NCI-H2029 treated with DMSO at 0.1 percent for 48 hours (cell line): ENCODE data around the gene ALDH1A1.

Experiments
- DNase-seq: peaks from one replicate; lab custom pipeline; 2025; lab: John Stamatoyannopoulos, UW

ALDH1A1 gene

DNA sequence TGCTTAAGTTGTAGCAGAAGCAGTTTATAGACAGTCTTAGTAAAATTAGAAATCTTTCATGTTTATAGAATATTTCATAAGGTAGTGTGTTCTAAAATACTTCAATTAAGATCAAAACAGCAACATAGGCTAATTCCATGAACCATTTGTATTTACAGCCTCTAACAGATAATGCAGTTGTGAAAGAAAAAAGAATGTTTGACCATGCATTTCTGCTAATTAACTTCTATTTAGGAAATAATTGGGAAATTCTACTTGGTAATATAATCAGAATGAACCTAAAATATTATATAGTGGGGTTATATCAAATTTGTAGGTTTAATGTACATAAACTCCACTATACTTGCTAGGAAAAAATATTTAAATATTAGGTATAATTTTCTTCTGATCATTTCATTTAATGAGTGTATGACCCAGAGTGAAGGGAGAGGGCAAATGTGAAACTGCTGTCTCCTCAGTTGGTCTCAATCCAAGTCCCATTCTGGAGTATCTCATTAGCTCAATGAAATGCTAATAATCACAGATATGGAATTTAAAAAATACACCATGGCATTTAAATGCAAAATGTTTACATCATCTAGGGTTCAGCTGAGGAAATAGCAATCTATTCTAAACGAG lies 34.9 kb downstream of the ALDH1A1 start:
- no peak for DNase-seq

DNA sequence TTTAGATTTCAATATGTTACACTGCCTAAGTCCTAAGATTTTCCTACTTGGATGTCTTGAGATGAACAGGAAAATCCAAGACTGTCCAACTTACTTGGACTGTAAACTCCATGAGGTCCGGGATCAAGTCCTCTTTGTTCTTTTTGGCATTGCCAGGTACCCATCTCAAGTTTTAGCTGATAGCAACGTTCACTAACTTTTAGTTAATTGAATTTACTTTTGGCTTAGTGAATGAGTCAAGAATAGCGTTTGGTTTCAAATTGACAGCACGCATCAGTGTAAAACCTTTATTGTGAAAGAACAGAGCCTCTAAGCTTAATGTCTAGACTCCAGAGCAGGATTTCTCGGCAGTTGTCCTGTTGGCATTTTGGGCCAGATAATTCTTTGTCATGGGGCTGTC lies 37.2 kb downstream of the ALDH1A1 start:
- DNase-seq, result no peak

DNA sequence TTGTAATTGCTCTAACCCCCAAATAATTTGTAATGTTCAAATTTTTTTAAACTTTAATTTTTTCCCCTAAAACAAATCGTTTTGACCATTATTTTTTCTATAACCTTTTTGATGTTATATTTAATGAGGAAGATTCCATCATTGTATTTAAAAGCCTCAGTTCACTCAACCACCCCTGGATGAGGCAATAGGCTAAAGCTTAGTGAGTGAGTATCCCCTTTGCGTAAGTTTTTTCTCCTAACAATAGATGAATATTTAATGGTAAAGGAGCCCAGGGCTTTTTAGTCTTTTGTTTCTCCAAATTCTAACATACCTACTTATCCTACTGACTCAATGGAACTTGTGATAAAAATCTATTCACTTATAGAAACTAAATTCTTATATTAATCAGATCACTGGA lies 38.1 kb downstream of the ALDH1A1 start:
- DNase-seq, result no peak

DNA sequence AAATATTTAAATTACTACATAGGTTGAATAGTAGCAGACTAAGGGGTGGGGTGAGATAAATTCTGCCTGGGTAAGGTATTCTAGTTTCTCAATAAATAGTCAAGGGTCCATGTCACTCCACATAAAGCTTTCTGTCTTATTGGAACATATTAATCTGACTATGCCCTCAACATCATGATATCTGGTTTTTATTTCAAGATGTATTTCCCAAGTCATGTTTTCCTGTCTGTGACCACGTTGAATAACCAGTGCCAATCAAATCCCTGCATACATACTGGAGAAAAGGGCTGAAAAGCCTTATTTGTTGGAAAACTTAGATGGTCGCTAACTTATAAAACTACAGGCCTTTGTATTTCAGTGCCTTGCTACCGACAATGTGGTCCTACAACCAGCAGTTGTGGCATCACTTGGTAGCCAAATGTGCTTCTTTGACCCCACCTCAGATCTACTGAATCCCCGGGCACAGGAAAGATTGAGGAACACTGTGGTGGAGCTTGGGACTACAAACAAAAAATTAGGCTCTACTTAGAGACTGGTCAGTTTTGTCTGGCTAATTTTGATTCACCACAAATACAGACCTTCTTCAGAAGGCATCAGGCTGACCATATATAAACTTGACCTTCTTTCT lies 39.4 kb downstream of the ALDH1A1 start:
- no peak for DNase-seq

DNA sequence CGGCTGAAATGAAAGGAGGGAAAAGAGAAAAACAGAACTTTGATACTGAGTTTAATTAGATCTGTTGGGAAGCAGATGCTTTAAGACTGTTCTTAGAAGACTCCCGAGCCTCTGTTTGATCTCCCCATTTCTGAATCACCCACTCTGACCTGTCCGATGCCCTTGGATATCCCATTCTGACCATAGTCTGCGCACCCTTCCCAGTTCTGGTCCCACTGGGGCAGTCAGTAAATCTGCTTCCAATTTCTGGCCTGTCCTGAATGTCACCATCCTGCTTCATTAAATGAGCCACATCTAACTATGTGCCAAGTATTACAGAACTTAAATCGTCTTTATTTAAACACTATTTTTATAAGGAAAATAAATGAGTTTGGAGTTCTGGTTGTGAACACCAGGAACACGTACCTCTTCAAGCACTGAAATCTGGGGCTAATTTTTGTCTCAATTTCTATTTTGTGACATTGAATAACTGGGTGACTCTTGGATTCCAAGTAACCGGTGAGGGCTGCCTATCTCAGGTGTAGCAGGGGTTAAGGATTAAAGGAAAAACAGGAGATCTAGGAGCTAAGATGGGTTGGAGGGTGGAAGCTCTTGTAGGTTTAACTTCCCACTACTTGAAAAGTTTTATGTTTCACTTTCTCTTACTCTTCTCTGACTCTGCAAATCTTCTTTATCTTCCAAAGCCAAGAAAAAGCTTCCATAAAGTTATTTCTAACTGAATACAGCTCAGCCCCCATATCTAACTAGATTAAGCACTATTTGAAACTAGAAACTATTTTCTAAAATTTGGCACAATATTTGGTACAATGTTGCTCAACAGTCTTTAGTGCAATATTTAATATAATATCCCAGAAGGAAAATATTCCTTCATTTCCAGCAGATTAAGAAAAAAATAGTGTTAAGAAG lies 40.1 kb downstream of the ALDH1A1 start:
- no peak for DNase-seq

DNA sequence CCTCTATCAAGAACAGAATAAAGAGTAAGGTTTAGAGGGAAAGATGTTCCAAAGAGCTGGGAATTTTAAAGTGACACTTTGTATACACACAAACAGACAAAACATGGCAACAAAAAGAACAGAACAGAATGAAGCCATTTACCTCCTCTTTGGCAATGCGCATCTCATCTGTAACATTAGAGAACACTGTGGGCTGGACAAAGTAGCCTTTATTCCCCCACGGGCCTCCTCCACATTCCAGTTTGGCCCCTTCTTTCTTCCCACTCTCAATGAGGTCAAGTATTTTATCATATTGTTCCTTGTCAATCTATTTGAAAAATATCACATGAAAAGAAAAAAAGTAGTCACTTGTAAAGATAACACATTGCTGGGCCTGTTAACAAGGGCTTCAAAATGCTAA lies 41.0 kb downstream of the ALDH1A1 start:
- DNase-seq, result no peak

DNA sequence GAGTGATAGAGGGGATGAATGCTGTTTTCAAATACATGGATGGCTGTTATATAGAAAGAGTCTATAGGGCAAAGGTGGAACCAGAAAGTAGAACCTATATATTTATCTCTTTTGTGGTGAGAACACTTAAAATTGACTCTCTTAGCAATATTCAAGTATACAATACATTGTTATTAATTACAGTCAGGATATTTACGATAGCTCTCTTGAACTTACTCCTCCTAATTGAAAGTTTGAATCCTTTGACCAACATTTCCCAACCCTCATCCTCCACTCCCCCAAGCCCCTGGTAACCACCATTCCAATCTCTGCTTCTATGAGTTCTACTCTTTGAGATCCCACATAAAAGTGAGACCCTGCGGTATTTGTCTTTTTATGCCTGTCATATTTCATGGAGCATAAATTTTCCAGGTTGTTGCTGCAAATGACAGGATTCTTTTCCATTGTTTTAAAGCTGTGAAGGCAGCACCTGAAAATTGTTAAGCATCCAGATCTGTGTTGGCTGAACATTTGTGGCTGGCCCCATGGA lies 41.5 kb downstream of the ALDH1A1 start:
- DNase-seq, result no peak

DNA sequence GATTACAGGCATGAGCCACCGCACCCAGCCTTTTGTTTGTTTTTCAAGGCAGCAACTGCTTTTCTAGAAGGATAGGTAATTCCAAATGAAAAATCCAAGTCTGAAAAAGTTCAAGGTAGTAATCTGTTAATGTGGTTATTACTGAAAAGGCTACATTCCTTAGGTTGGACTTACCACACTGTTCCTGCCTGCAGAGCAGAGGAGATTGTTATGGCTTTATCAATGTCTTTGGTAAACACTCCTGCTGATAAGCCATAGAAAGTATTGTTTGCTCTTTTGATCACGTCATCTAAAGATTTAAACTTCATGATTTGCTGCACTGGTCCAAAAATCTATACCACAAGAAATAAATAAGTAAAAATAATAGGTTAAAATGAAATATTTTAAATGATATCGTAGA lies 43.4 kb downstream of the ALDH1A1 start:
- DNase-seq, result no peak

DNA sequence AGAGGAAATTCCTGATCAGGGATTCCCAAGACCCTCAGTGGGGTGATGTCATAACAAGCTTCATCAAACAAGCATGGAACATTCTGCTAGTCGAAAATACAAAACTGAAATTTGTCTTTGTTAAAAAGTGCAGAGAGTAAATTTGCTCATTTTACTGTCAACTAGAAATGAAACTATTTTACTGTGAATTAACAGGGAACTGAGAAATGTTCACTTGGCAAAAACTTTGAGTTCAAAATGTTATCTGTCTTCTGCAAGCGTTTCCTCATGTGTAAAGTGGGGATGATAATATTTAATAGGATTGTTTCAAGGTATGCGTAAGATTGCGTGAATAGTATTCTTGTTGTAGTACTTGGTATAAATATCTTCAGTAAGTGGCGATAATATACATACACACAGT lies 45.4 kb downstream of the ALDH1A1 start:
- DNase-seq, result no peak

DNA sequence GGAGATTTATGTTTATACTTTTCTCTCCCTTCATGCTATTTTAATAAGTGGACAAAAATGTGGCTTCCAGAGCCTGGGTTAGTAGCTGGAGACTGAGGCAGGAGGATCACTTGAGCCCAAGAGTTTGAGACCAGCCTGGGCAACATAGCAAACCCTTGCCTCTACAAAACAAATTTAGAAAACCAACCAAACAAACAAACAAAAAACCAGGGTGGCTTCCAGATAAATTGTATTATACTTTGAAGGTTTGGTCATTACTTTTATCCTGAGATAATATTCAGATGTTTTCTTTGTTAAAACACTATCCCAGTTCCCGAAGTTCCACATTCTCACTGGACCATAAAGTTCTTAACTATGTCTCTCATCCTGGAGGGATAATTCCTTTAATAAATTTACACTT lies 46.0 kb downstream of the ALDH1A1 start:
- no peak for DNase-seq

DNA sequence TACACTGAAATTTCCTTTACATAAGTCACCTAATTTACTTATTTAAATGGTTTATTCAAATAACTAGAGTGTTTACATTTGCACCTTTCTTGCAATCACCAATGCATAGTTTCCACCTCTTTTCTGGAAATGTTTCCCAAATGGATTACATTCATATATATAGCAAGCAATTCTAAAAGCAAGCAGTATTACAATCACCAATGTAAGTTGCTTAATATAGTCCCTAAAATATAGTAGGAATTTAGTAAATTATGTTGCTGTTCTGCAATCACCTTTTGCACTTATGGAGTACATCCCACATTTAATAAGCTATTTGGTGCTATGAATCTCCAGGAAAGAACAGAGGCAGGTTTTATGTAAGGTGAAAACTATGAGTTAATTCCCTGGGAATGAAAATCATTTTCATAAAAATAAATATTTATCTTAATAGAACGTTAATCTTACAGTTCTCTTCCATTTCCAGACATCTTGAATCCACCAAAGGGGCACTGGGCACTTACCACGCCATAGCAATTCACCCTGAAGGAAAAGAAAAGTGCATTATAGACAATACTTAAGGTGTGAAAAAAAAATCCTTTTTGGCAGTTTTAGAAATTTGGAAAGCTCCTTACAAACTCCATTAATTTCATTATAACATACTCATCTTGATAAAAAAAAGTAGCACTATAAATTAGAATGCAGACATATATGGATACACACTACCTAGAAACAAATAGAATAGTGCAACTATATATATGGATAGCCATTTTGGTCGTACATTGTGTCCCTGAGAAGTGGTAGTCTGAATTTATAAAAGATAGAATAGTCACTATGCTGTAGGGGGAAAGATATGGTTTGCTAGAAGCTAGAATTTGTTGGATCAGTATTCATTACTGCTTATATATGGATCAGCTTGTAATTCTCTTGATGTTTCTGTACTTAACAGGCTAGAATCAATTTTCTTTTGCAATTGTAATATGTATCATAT lies 47.1 kb downstream of the ALDH1A1 start:
- no peak for DNase-seq

DNA sequence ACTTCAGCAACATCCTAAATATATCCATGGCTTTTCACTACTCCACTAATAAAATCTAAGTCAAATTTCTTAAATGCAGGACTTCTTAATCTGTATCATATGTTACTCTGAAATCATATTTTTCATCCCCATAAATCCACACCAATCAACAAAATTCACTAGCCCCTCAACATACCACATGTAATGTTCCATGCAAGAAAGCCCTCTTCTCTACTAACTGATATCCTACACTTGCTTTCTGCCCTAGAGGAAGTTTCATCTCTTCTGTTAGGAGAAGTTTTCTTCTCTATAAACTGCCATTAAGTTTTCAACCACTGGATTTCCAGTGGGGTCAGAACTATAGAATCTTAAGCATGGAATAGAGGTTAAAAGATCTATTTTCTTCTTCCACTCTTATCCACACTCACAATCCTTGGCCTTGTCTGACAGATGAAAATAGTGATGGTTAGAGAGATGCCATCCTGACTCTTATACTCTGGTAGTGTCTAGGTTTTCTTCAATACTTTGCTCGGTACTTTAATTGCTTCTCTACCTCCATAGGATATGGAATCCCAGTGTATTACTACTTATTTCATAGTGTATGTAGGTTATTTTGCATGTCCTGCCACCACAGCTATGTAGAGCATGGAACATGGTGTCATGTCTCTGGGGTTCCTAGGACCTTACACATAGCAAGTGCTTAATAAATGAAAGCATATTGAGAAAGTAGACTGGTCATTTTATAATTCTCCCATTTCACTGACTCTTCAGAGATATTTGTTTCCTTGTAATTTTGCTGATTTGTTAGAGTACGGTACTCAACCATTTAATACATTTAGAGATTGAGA lies 48.4 kb downstream of the ALDH1A1 start:
- DNase-seq, result no peak

DNA sequence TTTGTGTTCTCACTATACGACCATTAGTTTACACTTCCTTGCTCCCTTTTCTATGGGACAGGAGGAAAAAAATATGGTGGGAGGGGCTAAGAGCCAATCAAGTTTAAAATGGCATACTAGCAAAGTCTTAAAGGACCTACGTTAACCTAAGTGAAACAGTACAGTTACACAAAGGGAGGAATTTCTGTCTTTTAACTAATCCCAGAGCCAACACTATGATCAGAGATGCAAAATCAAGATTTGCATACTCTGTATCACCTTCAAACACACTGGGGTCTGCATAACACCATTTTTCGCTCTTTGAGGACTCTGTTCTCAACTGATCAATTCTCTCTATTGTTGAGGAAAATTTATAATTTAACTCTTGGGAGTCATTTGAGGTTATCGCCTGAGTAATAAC lies 49.8 kb downstream of the ALDH1A1 start:
- DNase-seq, result no peak

DNA sequence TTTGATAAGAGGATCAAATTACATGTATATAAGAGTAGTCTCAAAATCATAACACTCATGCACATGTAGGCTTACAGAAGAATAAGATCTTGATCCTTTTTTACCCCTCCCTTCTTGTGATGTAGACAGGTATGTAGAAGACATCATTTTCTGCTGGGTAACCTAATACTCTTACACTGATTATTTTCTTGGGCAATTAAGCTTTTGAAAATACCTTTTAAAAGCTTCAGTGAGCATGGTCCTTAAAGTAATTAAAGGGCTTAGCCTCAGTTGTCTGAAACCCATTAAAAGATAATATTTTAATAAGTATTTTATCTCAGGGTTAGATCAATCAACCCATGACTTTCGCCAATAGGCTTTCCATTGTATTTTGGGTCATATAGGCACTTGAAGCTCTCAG lies 50.6 kb downstream of the ALDH1A1 start:
- no peak for DNase-seq

DNA sequence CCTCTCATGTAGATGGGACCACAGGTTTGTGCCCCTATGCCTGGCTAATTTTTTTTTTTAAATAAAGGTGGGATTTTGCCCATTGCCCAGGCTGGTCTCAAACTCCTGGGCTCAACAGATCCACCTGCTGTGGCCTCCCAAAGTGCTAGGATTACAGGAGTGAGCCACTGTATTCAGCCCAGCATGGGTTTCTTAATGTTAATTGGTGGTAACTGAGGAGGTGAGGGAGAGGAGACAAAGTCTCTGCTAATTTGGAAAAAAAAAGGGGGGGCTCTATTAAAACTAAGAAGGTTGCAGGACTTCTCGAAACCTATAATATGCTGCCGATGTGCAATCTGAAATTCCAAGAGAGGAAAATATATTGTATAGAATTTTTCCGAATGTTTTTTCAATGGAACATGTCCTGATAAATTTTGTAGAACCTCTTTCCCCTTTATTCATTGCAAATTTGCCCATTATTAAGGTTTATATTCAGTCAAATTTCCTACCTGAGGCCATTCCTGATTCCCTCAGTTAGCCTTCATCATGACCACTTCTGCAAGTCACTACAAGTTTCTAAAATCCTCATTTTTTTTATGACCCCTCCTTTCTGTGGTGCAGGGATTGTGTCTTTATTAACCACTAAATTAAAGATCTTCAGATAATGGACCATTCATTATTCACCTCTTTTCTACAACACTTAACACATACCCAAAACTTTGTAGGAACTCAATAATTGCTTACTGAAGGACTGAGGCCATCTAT lies 52.9 kb downstream of the ALDH1A1 start:
- DNase-seq, result no peak

DNA sequence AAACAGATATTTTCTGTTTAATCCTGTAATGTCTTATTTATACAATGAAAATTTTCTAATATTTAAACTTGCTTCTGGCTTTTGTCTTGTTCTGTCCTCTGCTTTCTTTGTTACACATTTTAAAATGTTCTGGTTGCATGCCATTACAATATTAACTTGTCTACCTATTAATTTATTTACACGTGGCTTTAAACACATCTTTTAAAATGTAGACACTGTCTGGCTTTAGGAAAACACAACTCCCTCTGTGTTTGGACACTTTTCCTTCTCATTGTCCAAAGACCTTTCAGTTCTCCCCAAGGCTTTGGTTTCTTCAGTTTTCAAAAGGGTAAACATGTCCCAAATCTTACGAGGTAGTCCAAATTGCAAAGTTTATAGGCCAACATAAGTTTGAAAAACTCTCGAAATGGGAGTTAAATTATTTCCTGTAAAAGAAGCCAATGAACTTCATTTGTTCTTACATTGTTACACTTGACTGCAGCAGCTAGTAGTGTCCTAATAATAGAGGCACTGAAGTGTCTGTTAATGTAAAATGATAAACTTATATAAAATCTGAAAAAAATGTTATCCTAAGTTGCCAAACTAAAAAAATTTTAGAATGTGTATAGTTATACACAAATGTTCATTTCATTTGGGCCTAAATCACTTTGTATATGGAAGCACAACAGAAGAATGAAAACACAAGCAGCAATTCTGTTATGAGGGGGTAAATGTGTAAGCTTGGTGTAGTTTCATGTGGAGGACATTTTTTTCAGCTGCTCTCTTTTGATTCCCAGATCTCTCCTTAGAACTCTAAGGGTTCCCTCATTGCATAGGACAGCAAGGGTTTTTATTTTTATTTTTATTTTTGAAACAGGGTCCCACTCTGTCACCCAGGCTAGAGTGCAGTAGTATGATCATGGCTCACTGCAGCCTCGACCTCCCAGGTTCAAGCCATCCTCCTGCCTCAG lies 53.8 kb downstream of the ALDH1A1 start:
- DNase-seq, result no peak

DNA sequence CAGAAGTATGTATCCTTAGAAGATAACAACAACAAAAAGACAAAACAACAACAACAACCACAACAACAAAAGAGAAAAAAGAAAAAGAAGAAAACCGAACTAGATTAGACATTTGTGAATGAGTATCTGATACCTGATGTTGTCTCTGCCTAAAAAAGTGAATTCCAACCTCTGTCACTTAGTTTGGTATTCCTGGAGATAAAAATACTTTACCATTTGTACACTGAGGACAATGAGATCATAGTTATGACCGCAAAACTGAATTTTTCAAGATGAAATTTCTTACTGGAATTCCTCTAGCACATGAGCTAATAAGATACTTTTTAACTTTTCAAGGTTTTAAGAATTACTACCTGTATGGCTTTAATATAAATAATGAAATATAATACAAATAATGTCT lies 54.5 kb downstream of the ALDH1A1 start:
- DNase-seq, result no peak

DNA sequence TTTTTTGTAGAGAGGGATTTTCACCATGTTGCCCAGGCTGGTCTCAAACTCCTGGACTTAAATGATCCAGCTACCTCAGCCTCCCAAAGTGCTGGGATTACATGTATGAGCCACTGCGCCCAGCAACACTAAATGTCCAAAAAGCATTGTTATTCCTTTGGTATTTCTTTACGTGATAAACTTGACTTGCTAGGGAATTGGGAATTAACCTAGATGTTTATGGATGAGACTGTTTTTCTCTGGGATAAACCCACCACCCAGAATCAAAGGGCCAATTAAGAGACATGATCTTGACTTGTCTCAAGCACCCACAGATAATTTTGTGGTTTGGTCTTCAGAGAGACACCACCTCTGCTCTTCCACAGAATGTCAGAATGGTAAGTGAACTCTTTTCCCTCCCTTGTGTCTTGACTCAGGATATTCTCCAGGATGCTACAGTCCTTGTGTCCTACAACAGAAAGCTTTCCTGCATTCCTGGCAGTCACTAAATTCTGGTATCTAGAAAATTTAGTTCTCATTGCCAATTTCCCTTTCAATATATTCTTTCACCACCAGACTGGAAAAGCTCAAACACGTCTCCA lies 55.7 kb downstream of the ALDH1A1 start:
- DNase-seq, result no peak

DNA sequence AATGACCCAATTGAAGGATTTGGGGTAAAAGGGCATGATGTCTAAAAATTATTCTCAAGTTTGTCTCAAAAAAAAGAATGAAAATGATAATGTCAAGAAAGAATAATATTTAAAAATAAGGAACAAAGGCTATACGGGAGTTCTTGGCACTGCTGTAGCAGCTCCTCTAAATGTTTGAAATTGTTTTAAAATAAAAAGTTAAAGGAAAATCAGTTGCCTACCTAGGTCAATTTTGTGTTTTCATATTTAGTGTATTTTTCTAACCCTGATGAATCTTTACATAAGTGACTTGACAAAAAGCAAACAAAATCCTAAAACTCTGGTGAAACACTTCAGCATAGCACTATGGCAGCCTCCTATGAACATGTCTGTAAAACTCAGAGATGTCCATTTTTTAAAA lies 56.4 kb downstream of the ALDH1A1 start:
- DNase-seq, result no peak
